GM10266 (cell line): ENCODE results near the gene PCDH7.

Source experiments
- DNase-seq: peaks from one replicate; pipeline ENCODE4 v3.0.0; 2012; ENCODE audit errors: extremely low spot score
- CTCF ChIP-seq: IDR thresholded peaks from 2 replicates; pipeline ENCODE4 v1.5.1; 2012; ENCODE audit warnings: mild to moderate bottlenecking, low read depth; ENCODE audit not compliant: control insufficient read depth, insufficient read depth; ENCODE audit errors: missing control alignments

The PCDH7 gene

DNA sequence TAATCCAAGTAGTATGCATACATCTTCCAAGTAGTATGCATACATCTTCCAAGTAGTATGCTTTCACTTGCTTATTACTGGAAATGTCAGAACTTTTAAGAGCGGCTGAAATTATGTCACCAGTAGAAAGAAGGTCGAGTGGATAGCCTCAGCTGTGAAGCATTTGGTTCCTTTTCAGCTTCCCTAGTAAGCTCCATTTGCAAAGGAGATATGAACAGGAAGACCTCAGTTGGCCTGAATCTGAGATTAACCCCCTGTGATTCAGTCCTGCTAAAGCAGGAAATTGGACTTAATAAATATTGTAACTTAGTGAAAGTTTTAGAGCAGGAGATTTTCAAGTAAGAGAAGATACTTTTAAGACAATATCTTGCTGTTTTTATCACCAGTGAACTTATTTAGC, 48.1 kb downstream of the PCDH7 start:
- DNase-seq, result no peak
- TF ChIP-seq CTCF, result no peak

- no peak for TF ChIP-seq CTCF
- DNase-seq, result no peak
Measured at GRCh38 chr4:30769093-30769492, 48.9 kb downstream of the PCDH7 start.

DNA sequence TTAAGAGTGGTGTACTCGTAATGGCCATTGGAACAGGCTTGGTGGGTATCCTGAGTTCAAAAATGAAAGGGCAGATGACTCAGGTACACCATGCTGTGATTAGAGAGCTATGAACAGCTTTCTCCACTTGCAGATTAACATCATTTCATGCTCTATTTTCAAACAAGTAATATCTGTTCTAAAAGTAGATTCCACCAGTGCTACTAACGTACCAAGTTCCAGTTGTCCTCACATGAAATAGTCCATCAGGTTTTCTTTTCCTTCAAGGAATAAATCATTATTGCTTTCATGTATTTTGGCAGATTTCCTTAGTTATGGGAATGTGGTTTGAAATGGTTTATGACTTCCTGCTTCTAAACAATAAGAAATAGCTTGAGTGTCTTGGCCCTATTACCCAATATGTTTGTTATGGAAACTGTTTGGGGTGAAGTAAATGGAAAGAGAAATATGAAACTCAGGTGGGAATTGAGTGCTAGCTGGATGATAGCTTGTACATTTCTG, 49.9 kb downstream of the PCDH7 start:
- no peak for TF ChIP-seq CTCF
- DNase-seq, result no peak

GRCh38 chr4:30770812-30771211, 50.6 kb downstream of the PCDH7 start:
- DNase-seq, result no peak
- TF ChIP-seq CTCF, result no peak

DNA sequence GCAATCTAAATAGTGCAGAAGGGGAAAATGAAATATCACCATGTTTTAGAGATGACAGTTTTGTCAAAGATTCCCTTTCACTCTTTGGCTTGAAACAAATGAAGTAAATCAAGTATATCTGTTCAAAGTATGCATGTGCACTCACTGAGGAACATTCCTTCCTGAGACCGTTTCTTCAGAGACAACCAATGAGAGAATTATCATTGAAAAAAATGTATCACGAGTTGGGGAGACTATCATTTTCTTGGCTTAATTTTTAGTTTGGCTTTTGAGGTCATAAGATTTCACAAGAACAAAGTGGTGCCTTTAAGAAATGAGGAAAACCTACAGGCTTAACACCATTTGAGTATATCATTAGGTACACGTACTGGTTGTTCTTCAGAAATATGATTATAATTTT, 56.3 kb downstream of the PCDH7 start:
- no peak for TF ChIP-seq CTCF
- DNase-seq, result no peak

DNA sequence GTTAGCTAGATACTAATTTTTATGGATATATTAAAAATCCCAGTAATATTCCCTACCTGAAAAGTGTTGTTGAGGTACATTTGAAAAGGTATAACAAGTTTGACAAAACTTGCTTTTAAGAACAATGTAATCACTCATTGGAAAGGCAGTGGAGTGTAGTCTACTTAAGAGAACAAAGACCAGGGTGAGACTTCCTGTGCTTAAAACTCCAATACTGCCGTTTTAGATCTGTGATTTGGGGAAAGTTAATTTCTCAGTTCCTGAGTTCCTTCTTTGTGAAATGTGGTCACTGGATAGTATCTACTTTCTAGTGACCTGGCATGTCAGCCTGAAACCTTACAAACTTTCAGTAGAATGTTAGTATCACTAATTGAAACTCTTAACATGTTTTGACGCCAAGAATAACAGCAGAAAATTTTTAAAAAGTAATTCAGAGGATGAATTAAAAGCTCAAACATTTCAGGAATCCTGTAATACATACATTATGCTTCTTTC, 56.8 kb downstream of the PCDH7 start:
- no peak for TF ChIP-seq CTCF
- no peak for DNase-seq
